Gastroesophageal sphincter (tissue), 4 donors: ENCODE measurements around the gene CYP17A1. TPM values are rescaled to one million over a fixed set of nuclear protein-coding genes. Genes with fewer than 3 reads are reported as not detected.

Experiments used
- ATAC-seq: fragments of 150-250 bp; one replicate; pipeline ENCODE4 v1.9.1; 2016; ENCODE audit warnings: mild to moderate bottlenecking, moderate library complexity
- H3K27ac ChIP-seq, 4 donors: fragments of 200-600 bp; sonication (generic) in 3 of 4; 1 replicate in 3 of 4; 2 replicates in 1 of 4; pipeline ENCODE4 v1.5.1; 2016 to 2019
- H3K27me3 ChIP-seq: fragments of 200-600 bp; sonication (generic); one replicate; pipeline ENCODE4 v1.5.1; 2019
- H3K36me3 ChIP-seq, 2 donors: fragments of 200-600 bp; sonication (generic); one replicate each; pipeline ENCODE4 v1.5.1; 2019; ENCODE audit warnings: control low read depth in 1 of 2
- H3K4me1 ChIP-seq, 3 donors: fragments of 200-600 bp; sonication (generic); 1 replicate in 2 of 3; 2 replicates in 1 of 3; pipeline ENCODE4 v1.5.1; 2016 to 2019; ENCODE audit warnings: control low read depth in 2 of 3
- H3K4me3 ChIP-seq, 2 donors: fragments of 200-600 bp; sonication (generic); one replicate each; pipeline ENCODE4 v1.5.1; 2019; ENCODE audit warnings: mild to moderate bottlenecking in 1 of 2, moderate library complexity in 1 of 2
- H3K9me3 ChIP-seq, 3 donors: fragments of 200-600 bp; sonication (generic); one replicate each; pipeline ENCODE4 v1.5.1; 2017 to 2019; ENCODE audit warnings: control low read depth in 2 of 3
- CTCF ChIP-seq, 4 experiments: fragments of 200-600 bp in 2 of 4; fragments of 450-650 bp in 2 of 4; sonication (generic) in 1 of 4; IDR thresholded peaks; one replicate each; pipeline ENCODE4 v1.5.1; 2017 to 2019; ENCODE audit warnings: antibody characterized with exemption in 4 of 4, mild to moderate bottlenecking in 2 of 4, moderate library complexity in 2 of 4
- EP300 ChIP-seq: sonication (generic); formaldehyde crosslinking; IDR thresholded peaks from one replicate; pipeline ENCODE4 v1.6.1; 2017; ENCODE audit warnings: antibody characterized with exemption, mild to moderate bottlenecking
- POLR2A ChIP-seq, 2 donors: fragments of 450-650 bp; IDR thresholded peaks; one replicate each; pipeline ENCODE4 v1.6.1; 2017; ENCODE audit warnings: antibody characterized with exemption in 2 of 2, mild to moderate bottlenecking in 2 of 2, moderate library complexity in 1 of 2
- POLR2AphosphoS5 ChIP-seq: sonication (generic); formaldehyde crosslinking; IDR thresholded peaks from one replicate; pipeline ENCODE4 v1.6.1; 2017; ENCODE audit warnings: antibody characterized with exemption
- WGBS, 2 donors: methylation state at CpG; one replicate each; pipeline ENCODE4 v1.1.5; 2018; ENCODE audit warnings: low coverage in 1 of 2; 5-methylcytosine and 5-hydroxymethylcytosine counted together
- total RNA-seq, 4 donors: library from RNA; depleted of rRNA; stranded (reverse); fragments of >200 nt; gene quantifications; one replicate each; pipeline ENCODE4 v1.1.0, GENCODE V29; 2016

The CYP17A1 gene
- not detected for total RNA-seq

DNA sequence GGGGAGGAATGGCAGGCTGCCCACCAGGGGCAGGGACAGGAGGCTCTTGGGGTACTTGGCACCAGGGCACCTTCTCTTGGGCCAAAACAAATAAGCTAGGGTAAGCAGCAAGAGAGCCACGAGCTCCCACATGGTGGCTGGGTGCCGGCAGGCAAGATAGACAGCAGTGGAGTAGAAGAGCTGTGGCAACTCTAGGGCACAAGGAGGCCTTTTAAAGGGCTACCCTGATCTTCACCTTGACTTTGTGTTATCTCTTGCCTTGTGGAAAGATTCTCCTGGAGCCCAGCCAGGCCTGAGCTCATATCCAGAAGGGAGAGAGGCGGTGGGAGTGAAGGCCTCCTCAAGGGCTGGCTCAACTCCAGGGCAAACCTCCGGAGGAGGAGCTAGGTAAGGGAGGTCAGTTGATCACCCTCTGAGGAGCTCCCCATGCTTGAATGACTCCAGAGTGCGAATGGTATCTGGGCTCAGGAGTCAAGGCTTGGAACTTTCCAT, at the start of gene CYP17A1:
Gene CYP17A1 (minus strand): TSS at position 184 of the 492 bp plus-strand sequence. CDS start 52 bp downstream, at position 132.
- Histone ChIP-seq H3K9me3 (peaks cover 0 to 12% (median 0%) of the 10 kb centered on the region in 3 donors), H3K4me3 (no peak within 1 kb of the TSS), H3K27ac (no peak within 1 kb of the TSS), H3K27me3 (peaks cover 14% of the 10 kb centered on the region), H3K4me1 (peaks cover 0 to 11% (median 3%) of the 10 kb centered on the region in 3 donors), H3K36me3 (no peaks in the 10 kb centered on the region)
- 67% methylated on average over 1 of the region's 5 CpGs; no CpG with 5 or more reads in 1 of the 2 donors for WGBS, 2 donors
- no peak for ATAC-seq
- TF ChIP-seq EP300 (no peak), POLR2AphosphoS5 (no peak), CTCF (IDR thresholded peaks at IDR 0.05) (no peak), POLR2A (IDR thresholded peaks at IDR 0.05) (no peak)

DNA sequence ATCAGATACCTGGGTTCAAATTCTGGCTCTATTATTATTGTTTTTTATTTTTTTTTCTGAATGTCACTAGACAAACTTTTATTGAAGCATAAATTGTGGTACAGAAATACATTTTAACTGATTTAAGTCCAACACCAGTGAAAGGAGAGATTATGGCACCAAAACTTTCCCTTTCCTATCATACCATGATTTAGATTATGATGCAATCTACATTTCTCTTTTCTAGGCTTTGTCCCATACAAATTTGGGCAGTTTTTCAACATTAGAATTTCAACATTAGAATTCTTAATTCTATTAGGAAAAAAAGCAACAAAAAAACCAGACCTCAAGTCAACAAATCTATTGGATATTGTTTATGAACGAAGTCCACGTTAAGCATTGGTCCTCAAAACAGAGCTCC, 43.0 kb upstream of the CYP17A1 start:
- no peaks in the 10 kb centered on the region for H3K9me3 ChIP-seq
- no peak for ATAC-seq
- H3K4me1 ChIP-seq, result no peaks in the 10 kb centered on the region
- no peak overlapping the region for H3K27ac ChIP-seq
- H3K36me3 ChIP-seq, result peaks cover 0 to 78% of the 10 kb centered on the region in 2 donors
- WGBS, 2 donors, result 84 to 94% methylated on average over 2 of the region's 2 CpGs
- no peaks in the 10 kb centered on the region for H3K27me3 ChIP-seq
- TF ChIP-seq POLR2AphosphoS5 (no peak), EP300 (no peak), POLR2A (IDR thresholded peaks at IDR 0.05) (no peak), CTCF (IDR thresholded peaks at IDR 0.05) (no peak)
- H3K4me3 ChIP-seq, result no peak overlapping the region

- Histone ChIP-seq H3K27ac (no peak overlapping the region), H3K9me3 (no peaks in the 10 kb centered on the region), H3K4me1 (no peaks in the 10 kb centered on the region), H3K4me3 (no peak overlapping the region), H3K27me3 (no peaks in the 10 kb centered on the region), H3K36me3 (peaks cover 0 to 82% of the 10 kb centered on the region in 2 donors)
- no peak for ATAC-seq
- 54 to 63% methylated on average over 4 of the region's 4 CpGs for WGBS, 2 donors
- no peak for TF ChIP-seq EP300
- no peak for TF ChIP-seq POLR2A (IDR thresholded peaks at IDR 0.05)
- TF ChIP-seq POLR2AphosphoS5, result no peak
- TF ChIP-seq CTCF (IDR thresholded peaks at IDR 0.05), result no peak
Observed at GRCh38 chr10:102878629-102879028, 41.4 kb upstream of the CYP17A1 start.

DNA sequence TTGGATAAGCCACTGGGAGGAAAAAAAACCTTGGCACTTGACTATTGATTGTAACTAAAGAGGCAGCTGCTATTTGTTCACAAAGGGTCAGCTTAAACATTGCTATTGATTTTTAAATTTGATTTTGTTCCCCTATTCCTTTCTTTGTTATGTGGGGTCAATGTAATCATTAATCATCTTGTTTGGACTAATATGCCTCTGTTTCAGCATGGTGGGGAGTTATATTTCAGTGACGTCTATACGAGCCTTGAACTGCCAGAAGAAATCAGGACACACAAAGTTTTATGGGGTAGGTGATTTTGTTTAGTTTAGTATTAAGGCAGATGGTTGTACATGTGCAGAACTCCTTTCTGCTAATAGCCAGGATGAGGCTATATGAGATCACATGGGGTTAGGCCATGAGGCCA, 39.5 kb upstream of the CYP17A1 start:
- Histone ChIP-seq H3K4me3 (no peak overlapping the region), H3K4me1 (no peaks in the 10 kb centered on the region), H3K27ac (no peak overlapping the region), H3K9me3 (no peaks in the 10 kb centered on the region), H3K36me3 (peaks cover 0 to 76% of the 10 kb centered on the region in 2 donors), H3K27me3 (no peaks in the 10 kb centered on the region)
- no peak for ATAC-seq
- 67 to 69% methylated on average over 2 of the region's 2 CpGs for WGBS, 2 donors
- TF ChIP-seq CTCF (IDR thresholded peaks at IDR 0.05) (no peak), POLR2A (IDR thresholded peaks at IDR 0.05) (no peak), POLR2AphosphoS5 (no peak), EP300 (no peak)

DNA sequence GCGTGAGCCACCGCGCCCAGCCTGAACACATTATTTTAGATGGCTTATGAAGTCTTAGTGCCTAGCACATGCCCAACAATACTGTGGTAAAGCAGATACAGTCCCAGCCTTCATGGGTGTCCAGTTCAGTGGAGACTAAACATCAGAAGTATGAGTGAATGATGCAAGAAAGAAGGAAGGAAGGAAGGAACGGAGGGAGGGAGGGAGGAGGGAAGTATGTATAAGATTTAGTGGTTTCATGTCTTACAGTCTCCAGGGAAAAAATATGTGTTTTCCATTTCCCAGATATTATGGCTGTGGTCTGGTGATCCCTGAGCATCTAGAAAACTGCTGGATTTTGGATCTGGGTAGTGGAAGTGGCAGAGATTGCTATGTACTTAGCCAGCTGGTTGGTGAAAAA, 35.0 kb upstream of the CYP17A1 start:
- Histone ChIP-seq H3K27me3 (no peaks in the 10 kb centered on the region), H3K4me3 (no peak overlapping the region), H3K9me3 (no peaks in the 10 kb centered on the region), H3K36me3 (peaks cover 0 to 39% of the 10 kb centered on the region in 2 donors), H3K4me1 (peaks cover 0 to 15% (median 5%) of the 10 kb centered on the region in 3 donors), H3K27ac (no peak overlapping the region)
- WGBS, 2 donors, result 56 to 95% methylated on average over 1 to 3 of the region's 4 CpGs
- no peak for ATAC-seq
- no peak for TF ChIP-seq CTCF (IDR thresholded peaks at IDR 0.05)
- no peak for TF ChIP-seq POLR2AphosphoS5
- no peak for TF ChIP-seq EP300
- no peak for TF ChIP-seq POLR2A (IDR thresholded peaks at IDR 0.05)
